Subcutaneous adipose tissue (tissue), 4 donors: ENCODE measurements around the gene GJB6. TPM values are rescaled to one million over a fixed set of nuclear protein-coding genes. Genes with fewer than 3 reads are reported as not detected.

ENCODE experiments used
- total RNA-seq, 4 donors: library from RNA; depleted of rRNA; stranded (reverse); fragments of >200 nt; gene quantifications; one replicate each; pipeline ENCODE4 v1.1.0, GENCODE V29; 2016
- TF ChIP-seq, protein P1 (sequence below): fragments of 450-650 bp; IDR thresholded peaks from one replicate; pipeline ENCODE4 v1.5.1; 2016; ENCODE audit warnings: low read depth, mild to moderate bottlenecking, control low read depth, antibody characterized with exemption, moderate library complexity

GJB6 gene
- total RNA-seq: not detected

GRCh38 chr13:20231839-20232555, at the start of gene GJB6:
Gene GJB6 (minus strand): TSS chr13:20232319. CDS start chr13:20223480, 8,839 bp downstream.
- TF ChIP-seq, protein P1, sequence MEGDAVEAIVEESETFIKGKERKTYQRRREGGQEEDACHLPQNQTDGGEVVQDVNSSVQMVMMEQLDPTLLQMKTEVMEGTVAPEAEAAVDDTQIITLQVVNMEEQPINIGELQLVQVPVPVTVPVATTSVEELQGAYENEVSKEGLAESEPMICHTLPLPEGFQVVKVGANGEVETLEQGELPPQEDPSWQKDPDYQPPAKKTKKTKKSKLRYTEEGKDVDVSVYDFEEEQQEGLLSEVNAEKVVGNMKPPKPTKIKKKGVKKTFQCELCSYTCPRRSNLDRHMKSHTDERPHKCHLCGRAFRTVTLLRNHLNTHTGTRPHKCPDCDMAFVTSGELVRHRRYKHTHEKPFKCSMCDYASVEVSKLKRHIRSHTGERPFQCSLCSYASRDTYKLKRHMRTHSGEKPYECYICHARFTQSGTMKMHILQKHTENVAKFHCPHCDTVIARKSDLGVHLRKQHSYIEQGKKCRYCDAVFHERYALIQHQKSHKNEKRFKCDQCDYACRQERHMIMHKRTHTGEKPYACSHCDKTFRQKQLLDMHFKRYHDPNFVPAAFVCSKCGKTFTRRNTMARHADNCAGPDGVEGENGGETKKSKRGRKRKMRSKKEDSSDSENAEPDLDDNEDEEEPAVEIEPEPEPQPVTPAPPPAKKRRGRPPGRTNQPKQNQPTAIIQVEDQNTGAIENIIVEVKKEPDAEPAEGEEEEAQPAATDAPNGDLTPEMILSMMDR: no peak

- TF ChIP-seq, protein P1: no peak
Measured at GRCh38 chr13:20274466-20274865, 42.3 kb upstream of the GJB6 start.

DNA sequence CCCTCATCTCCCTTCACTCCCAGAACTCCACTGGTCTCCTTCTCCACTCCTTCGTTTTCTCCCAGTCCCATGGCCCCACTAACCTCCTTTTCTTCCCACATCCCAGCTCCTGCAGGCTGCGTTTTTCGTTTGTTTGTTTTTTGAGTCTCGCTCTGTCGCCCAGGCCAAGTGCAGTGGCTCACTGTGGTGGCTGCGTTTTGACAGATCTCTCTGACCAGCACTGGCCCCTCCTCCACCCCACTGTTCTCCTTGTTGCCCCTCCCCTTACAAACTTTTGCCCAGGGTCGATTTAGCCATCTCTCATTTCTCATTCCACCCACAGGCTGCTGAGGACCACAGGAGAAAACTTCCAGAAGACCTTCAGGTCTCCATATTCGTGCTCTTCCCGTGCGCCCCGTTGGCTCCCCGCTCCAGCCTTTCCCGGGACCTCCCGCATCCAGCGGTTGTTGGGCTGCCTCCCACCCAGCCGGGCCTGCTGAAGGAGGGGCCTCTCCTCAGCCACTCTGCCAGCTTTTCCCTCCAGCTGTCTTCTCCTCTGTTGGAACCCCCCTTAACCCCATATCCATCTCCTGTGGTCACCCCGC, 40.6 kb upstream of the GJB6 start:
- TF ChIP-seq, protein P1: no peak

DNA sequence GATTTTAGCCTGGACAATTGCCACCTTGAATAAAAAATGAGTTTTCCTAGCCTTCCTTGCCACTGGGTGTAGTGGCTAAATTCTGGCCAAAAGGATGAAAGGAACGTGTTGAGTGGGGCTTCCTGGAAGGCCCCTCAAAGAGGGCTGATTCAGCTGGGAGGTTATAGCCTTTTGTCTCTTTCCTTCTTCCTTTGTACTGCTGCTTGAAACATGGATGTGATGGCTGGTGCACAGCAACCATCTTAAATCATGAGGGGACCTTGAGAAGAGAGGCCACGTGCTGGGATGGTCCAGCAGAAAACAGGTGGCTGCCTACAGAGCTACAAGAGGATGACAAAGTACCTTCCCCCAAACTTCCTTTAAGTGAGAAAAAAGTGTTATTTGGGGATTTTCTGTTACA, 40.0 kb upstream of the GJB6 start:
- TF ChIP-seq, protein P1: no peak

- TF ChIP-seq, protein P1: no peak
Measured at GRCh38 chr13:20271441-20271840, 39.3 kb upstream of the GJB6 start.

DNA sequence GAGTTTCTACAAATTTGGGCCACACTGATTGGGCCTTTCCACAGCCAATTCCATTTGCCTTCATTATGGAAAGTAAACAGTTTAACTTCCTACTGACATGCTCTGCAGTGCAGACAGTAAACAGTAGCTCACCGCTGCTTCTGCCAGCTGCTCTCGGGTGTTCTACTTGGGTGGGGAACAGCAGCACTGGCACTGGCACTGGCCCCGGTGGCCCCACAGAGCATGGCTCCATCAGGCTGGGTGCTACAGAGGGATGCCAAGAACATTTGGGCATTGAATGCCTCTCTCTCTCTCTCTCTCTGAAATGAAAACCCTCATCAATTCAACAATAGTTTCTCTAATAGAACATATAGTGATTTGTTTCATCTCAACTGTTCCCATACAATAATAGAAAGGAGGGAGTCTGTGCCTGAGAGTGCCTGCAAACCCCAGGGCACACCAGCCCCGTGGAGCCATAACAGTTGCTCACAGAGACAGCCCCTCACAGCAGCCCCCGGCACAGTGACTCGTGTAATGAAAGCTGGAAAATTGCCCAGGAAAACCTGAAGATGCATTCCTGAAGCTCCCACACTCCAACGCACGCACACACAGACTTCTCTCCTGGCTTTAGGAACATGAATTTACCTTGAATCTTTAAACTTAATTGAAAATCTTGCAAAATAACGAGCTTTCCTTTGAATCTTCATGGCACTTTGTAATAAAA, 38.2 kb upstream of the GJB6 start:
- TF ChIP-seq, protein P1: no peak
